Measurements from ENCODE around the gene C9orf50.

GRCh38 chr9:129608561-129609481, 12.1 kb downstream of the C9orf50 start:
- TF ChIP-seq CTCF (IDR thresholded peaks at IDR 0.05; ENCODE audit: low read length) = no peak
- no peak for TF ChIP-seq EZH2phosphoT487 (IDR thresholded peaks at IDR 0.05; ENCODE audit: low read length)
